Measurements from ENCODE around the gene PCBP1. TPM values are rescaled to one million over a fixed set of nuclear protein-coding genes. Genes with fewer than 3 reads are reported as not detected.

PCBP1 gene
- polyA plus RNA-seq, 2 of the 4 experiments (the other 2 are of a cell fraction) = 86.8 to 304 TPM

- Histone ChIP-seq H3K4me3 (no peak overlapping the region), H3K4me2 (no peak overlapping the region), H3K27ac (no peak overlapping the region), H3K9me3 (no peaks in the 10 kb centered on the region), H3K4me1 (peaks cover 13% of the 10 kb centered on the region; the same call in 2 of the 3 replicates)
- ATAC-seq (no peak), DNase-seq (ENCODE audit: low read depth in 1 of 2, low spot score in 1 of 2) (no peak), FAIRE-seq (no peak)
- 55% methylated on average over 2 of the region's 2 CpGs for WGBS (ENCODE audit: missing lambda C conversion rate)
- CTCF ChIA-PET = interaction anchor here (0.8 to 1.8 kb wide), 2 partner anchors 10 to 29 kb away, joined by 3 to 5 read pairs; no protein-coding TSS in a partner anchor
- no peak for TF ChIP-seq JUN (IDR thresholded peaks at IDR 0.05)
- no peak for TF ChIP-seq HEYL (CRISPR knock-in tag; IDR thresholded peaks at IDR 0.05)
- TF ChIP-seq SREBF2 (IDR thresholded peaks at IDR 0.05) = no peak
- TF ChIP-seq NR3C1 (IDR thresholded peaks at IDR 0.05) = no peak
- TF ChIP-seq HOXB13 (CRISPR knock-in tag; IDR thresholded peaks at IDR 0.05; ENCODE audit: low read depth) = no peak
- no peak for TF ChIP-seq MAX (IDR thresholded peaks at IDR 0.05)
- no peak for TF ChIP-seq KDM1A (IDR thresholded peaks at IDR 0.05; ENCODE audit: low read depth)
- TF ChIP-seq PBX3 (IDR thresholded peaks at IDR 0.05) = no peak
- TF ChIP-seq RAD21 (conservative IDR thresholded peaks at IDR 0.05 in 1 of 2, IDR thresholded peaks at IDR 0.05 in 1 of 2) = no peak
- POLR2A ChIA-PET = interaction anchor here (0.5 to 2.2 kb wide), 2 partner anchors 19 to 125 kb away, joined by 6 to 7 read pairs; partner anchors contain the start of gene MXD1
These were observed 47.9 kb upstream of the PCBP1 start for GRCh38 chr2:70039366-70039765.

- FAIRE-seq (no peak), ATAC-seq (no peak), DNase-seq (ENCODE audit: low read depth in 1 of 2, low spot score in 1 of 2) (no peak)
- ChIA-PET POLR2A (no interaction called here), CTCF (interaction anchor here (1.0 to 3.3 kb wide), 5 partner anchors 10 to 317 kb away, joined by 3 to 14 read pairs (median 3); no protein-coding TSS in a partner anchor)
- Histone ChIP-seq H3K27ac (no peak overlapping the region), H3K4me3 (no peak overlapping the region), H3K4me1 (no peaks in the 10 kb centered on the region), H3K4me2 (no peak overlapping the region), H3K9me3 (no peaks in the 10 kb centered on the region)
- TF ChIP-seq PBX3 (IDR thresholded peaks at IDR 0.05) (no peak), RAD21 (conservative IDR thresholded peaks at IDR 0.05 in 1 of 2, IDR thresholded peaks at IDR 0.05 in 1 of 2) (no peak), HOXA7 (CRISPR knock-in tag; IDR thresholded peaks at IDR 0.05) (no peak), EP300 (IDR thresholded peaks at IDR 0.05) (no peak), CHD4 (IDR thresholded peaks at IDR 0.05; ENCODE audit: borderline replicate concordance) (no peak), HES2 (IDR thresholded peaks at IDR 0.05) (no peak), TP53 (CRISPR knock-in tag; IDR thresholded peaks at IDR 0.05) (no peak), CTCF (IDR thresholded peaks at IDR 0.05) (no peak), KDM1A (IDR thresholded peaks at IDR 0.05; ENCODE audit: low read depth) (no peak), GATA3 (IDR thresholded peaks at IDR 0.05; ENCODE audit: borderline replicate concordance) (no peak), BCL3 (IDR thresholded peaks at IDR 0.05) (no peak), RNF2 (IDR thresholded peaks at IDR 0.05; ENCODE audit: borderline replicate concordance, low read depth) (no peak), MAX (IDR thresholded peaks at IDR 0.05) (no peak), CHD2 (IDR thresholded peaks at IDR 0.05; ENCODE audit: low read length, partially characterized antibody) (no peak), NR3C1 (IDR thresholded peaks at IDR 0.05) (no peak)
- 87% methylated on average over 3 of the region's 3 CpGs for WGBS (ENCODE audit: missing lambda C conversion rate)
These were observed 45.6 kb upstream of the PCBP1 start for GRCh38 chr2:70041663-70042062.

Measured in A549 (cell line).